OCI-LY1 (cell line): ENCODE data around the gene LARP4.
"Not testable (repeated sequence)": the region's sequence is repeated elsewhere in the genome, so short reads cannot be mapped to it uniquely, and the experiment has no call there.

Experiments
- H2AFZ ChIP-seq: fragments of 200-600 bp; sonication (generic), shearing (Covaris generic); 2 replicates; pipeline ENCODE4 v1.6.0; 2014; ENCODE audit warnings: antibody characterized with exemption, mild to moderate bottlenecking, low read length
- H3F3A ChIP-seq: fragments of 200-600 bp; sonication (generic), shearing (Covaris generic); 2 replicates; pipeline ENCODE4 v1.6.0; 2014; ENCODE audit warnings: mild to moderate bottlenecking, antibody characterized with exemption, low read length, moderate library complexity; ENCODE audit not compliant: insufficient read depth
- H3K27ac ChIP-seq: fragments of 200-600 bp; sonication (generic); 2 replicates; pipeline ENCODE4 v1.5.1; 2014; ENCODE audit warnings: low read length, mixed run types, mild to moderate bottlenecking, low read depth; ENCODE audit not compliant: poor library complexity, severe bottlenecking
- H3K27me3 ChIP-seq: fragments of 200-600 bp; sonication (generic); 2 replicates; pipeline ENCODE4 v1.6.0; 2014; ENCODE audit warnings: antibody characterized with exemption, mild to moderate bottlenecking, low read length, moderate library complexity; ENCODE audit not compliant: insufficient read depth
- H3K36me3 ChIP-seq: fragments of 200-600 bp; sonication (generic); 2 replicates; pipeline ENCODE4 v1.6.1; 2014; ENCODE audit warnings: mild to moderate bottlenecking, antibody characterized with exemption, low read length, moderate library complexity, mixed read lengths; ENCODE audit not compliant: insufficient read depth
- H3K4me1 ChIP-seq: fragments of 200-600 bp; sonication (generic); 2 replicates; pipeline ENCODE4 v1.5.1; 2014; ENCODE audit warnings: mild to moderate bottlenecking, low read length, moderate library complexity; ENCODE audit not compliant: insufficient read depth, severe bottlenecking
- H3K4me2 ChIP-seq: fragments of 200-600 bp; sonication (generic), shearing (Covaris generic); 2 replicates; pipeline ENCODE4 v1.6.1; 2014; ENCODE audit warnings: low read length
- H3K4me3 ChIP-seq: fragments of 200-600 bp; sonication (generic); 2 replicates; pipeline ENCODE4 v1.5.1; 2014; ENCODE audit warnings: low read length, low read depth, mild to moderate bottlenecking, mixed read lengths; ENCODE audit not compliant: poor library complexity, severe bottlenecking
- H3K79me2 ChIP-seq: fragments of 200-600 bp; shearing (Covaris generic); 2 replicates; pipeline ENCODE4 v1.6.1; 2016; ENCODE audit warnings: mixed run types, low read length, mixed read lengths; ENCODE audit not compliant: insufficient read depth
- H3K9ac ChIP-seq: fragments of 200-600 bp; sonication (generic), shearing (Covaris generic); 2 replicates; pipeline ENCODE4 v1.6.1; 2014; ENCODE audit warnings: mild to moderate bottlenecking, low read length, mixed read lengths
- H3K9me2 ChIP-seq: fragments of 200-600 bp; sonication (generic), shearing (Covaris generic); 2 replicates; pipeline ENCODE4 v1.6.1; 2014; ENCODE audit warnings: low read depth, mild to moderate bottlenecking, low read length, mixed read lengths
- H3K9me3 ChIP-seq: fragments of 200-600 bp; shearing (Covaris generic); 2 replicates; pipeline ENCODE4 v1.6.1; 2014; ENCODE audit warnings: low read length, mixed read lengths
- H4K20me1 ChIP-seq: fragments of 200-600 bp; sonication (generic), shearing (Covaris generic); 2 replicates; pipeline ENCODE4 v1.6.0; 2016; ENCODE audit warnings: mild to moderate bottlenecking, low read length; ENCODE audit not compliant: insufficient read depth
- EZH2 ChIP-seq: fragments of 200-600 bp; sonication (generic), shearing (Covaris generic); IDR thresholded peaks from 2 replicates; pipeline ENCODE4 v1.8.0; 2017; ENCODE audit warnings: borderline replicate concordance, mixed run types, mild to moderate bottlenecking, antibody characterized with exemption, low read length, moderate library complexity, mixed read lengths
- TF ChIP-seq, protein P1 (sequence below): fragments of 200-600 bp; sonication (generic), shearing (Covaris generic); IDR thresholded peaks from 2 replicates; pipeline ENCODE4 v1.5.1; 2017; ENCODE audit warnings: mild to moderate bottlenecking, antibody characterized with exemption, low read length, moderate library complexity, mixed read lengths

Gene LARP4

DNA sequence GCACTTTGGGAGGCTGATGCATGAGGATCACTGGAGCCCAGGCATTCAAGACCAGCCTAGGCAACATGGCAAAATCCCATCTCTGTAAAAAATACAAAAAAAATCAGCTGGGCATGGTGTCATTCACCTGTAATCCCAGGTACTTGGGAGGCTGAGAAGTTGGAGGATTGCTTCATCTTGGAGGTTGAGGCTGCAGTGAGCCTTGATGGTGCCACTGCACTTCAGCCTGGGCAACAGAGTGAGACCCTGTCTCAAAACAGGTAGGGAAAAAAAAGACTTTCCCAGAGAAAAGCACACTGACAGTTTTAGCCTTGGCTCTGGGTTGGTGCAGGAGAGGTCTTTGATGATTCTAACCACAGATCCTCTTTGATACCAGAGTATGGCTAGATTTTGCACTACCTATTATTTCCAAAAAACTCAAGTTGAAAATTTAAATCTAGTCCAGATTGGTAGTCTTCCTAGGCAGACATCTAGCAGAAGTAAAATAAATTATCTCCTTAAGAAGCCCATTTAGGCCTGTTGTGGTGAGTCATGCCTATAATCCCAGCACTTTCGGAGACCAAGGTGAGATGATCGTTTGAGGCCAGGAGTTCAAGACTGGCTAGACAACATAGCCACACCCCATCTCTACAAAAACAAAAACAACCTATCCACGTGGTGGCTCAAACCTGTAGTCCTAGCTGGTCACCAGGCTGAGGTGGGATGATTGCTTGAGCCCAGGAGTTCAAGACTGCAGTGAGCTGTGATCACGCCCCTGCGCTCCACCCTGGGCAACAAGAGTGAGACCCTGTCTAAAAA lies 18.6 kb downstream of the LARP4 start:
- Histone ChIP-seq H4K20me1 (peaks cover 3% of the 10 kb centered on the region), H3K9me2 (no peaks in the 10 kb centered on the region)

DNA sequence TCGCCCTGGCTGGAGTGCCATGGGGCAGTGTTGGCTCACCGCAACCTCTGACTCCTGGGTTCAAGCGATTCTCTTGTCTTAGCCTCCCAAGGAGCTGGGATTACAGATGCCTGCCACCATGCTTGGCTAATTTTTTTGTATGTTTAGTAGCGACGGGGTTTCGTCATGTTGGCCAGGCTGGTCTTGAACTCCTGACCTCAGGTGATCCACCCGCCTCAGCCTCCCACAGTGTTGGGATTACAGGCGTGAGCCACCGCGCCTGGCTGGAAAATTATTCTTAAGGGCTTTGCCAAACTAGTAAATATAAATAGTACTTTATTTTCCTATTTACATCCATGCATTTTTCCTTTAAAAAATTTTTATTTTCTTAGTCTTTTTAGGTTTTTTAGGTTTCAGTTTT lies 22.2 kb downstream of the LARP4 start:
- H3K4me1 ChIP-seq, H3K9me2 ChIP-seq, H3K27ac ChIP-seq, H3K4me2 ChIP-seq, H3K4me3 ChIP-seq, H2AFZ ChIP-seq, H4K20me1 ChIP-seq, H3K27me3 ChIP-seq, H3F3A ChIP-seq, H3K9me3 ChIP-seq, H3K9ac ChIP-seq: not testable (repeated sequence)
- H3K36me3 ChIP-seq: peaks cover 41% of the 10 kb centered on the region
- H3K79me2 ChIP-seq: peaks cover 85% of the 10 kb centered on the region

More for the DNA sequence above, 18.6 kb downstream of the LARP4 start:
- Histone ChIP-seq H3K4me3 (no peak overlapping the region), H3K27me3 (no peaks in the 10 kb centered on the region), H3K27ac (no peak overlapping the region), H3K4me2 (no peak overlapping the region), H3K4me1 (no peaks in the 10 kb centered on the region), H2AFZ (no peak overlapping the region), H3K36me3 (peaks cover 52% of the 10 kb centered on the region), H3F3A (no peaks in the 10 kb centered on the region), H3K79me2 (peaks cover 96% of the 10 kb centered on the region), H3K9ac (no peak overlapping the region), H3K9me3 (no peaks in the 10 kb centered on the region)
- no peak for TF ChIP-seq EZH2
- TF ChIP-seq, protein P1, sequence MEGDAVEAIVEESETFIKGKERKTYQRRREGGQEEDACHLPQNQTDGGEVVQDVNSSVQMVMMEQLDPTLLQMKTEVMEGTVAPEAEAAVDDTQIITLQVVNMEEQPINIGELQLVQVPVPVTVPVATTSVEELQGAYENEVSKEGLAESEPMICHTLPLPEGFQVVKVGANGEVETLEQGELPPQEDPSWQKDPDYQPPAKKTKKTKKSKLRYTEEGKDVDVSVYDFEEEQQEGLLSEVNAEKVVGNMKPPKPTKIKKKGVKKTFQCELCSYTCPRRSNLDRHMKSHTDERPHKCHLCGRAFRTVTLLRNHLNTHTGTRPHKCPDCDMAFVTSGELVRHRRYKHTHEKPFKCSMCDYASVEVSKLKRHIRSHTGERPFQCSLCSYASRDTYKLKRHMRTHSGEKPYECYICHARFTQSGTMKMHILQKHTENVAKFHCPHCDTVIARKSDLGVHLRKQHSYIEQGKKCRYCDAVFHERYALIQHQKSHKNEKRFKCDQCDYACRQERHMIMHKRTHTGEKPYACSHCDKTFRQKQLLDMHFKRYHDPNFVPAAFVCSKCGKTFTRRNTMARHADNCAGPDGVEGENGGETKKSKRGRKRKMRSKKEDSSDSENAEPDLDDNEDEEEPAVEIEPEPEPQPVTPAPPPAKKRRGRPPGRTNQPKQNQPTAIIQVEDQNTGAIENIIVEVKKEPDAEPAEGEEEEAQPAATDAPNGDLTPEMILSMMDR: no peak

DNA sequence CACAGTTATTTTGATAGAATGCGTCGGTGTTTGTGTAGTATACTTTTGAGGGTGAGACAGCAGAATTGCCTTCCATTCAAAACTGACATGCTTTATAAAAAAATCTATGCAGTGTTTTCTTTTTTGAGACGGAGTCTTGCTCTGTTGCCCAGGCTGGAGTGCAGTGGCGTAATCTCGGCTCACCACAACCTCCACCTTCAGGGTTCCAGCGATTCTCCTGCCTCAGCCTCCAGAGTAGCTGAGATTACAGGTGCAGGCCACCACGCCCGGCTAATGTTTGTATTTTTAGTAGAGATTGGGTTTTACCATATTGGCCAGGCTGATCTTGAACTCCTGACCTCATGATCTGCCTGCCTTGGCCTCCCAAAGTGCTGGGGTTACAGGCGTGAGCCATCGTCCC lies 22.7 kb downstream of the LARP4 start:
- peaks cover 81% of the 10 kb centered on the region for H3K79me2 ChIP-seq
- not testable (repeated sequence) for H3K4me2 ChIP-seq, H3K27ac ChIP-seq, H3K9me3 ChIP-seq, H3K4me3 ChIP-seq, H3K9me2 ChIP-seq, H3K4me1 ChIP-seq, H3F3A ChIP-seq, H4K20me1 ChIP-seq, H3K9ac ChIP-seq, H2AFZ ChIP-seq, H3K27me3 ChIP-seq
- peaks cover 46% of the 10 kb centered on the region for H3K36me3 ChIP-seq

DNA sequence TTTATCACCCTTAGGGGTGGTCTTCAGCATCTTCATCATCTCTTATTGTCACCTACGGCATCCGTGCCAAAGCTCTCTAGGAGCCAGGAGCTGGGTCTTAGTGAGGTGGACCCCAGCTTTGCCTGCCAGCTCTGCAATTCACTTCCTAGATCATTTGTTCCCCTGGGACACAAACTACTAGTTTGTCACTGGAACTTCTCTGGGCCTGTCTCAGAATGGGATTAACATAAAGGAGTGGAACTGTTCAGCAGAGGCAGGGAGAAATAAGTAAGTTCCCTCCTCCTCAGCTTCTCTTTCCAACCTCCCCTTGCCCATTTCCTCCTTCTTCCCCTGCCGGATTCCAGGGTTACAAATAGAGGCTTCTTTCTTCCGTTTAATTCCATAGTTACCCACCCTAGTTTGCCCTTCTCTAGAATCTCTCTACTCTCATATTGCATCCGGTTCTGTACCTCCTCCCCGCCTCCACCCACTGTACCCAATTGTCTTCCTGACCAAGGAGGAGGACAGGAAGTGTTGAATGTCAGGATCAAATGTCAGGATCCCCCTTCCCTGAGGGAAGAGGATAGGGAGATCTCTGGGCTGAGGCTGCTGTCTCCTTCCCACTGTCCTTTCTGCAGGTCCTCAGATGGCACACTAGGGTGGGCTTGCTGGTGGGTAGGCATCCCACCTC lies 25.0 kb downstream of the LARP4 start:
- TF ChIP-seq EZH2: no peak
- TF ChIP-seq, protein P1: no peak
- H3K4me1 ChIP-seq: no peaks in the 10 kb centered on the region
- no peak overlapping the region for H3K9ac ChIP-seq
- H3K9me2 ChIP-seq: no peaks in the 10 kb centered on the region
- H3K79me2 ChIP-seq: peaks cover 57% of the 10 kb centered on the region
- no peak overlapping the region for H3K4me3 ChIP-seq
- H3F3A ChIP-seq: no peaks in the 10 kb centered on the region
- H3K27ac ChIP-seq: no peak overlapping the region
- H4K20me1 ChIP-seq: no peaks in the 10 kb centered on the region
- H2AFZ ChIP-seq: no peak overlapping the region
- H3K27me3 ChIP-seq: no peaks in the 10 kb centered on the region
- H3K36me3 ChIP-seq: peaks cover 51% of the 10 kb centered on the region
- no peaks in the 10 kb centered on the region for H3K9me3 ChIP-seq
- no peak overlapping the region for H3K4me2 ChIP-seq

DNA sequence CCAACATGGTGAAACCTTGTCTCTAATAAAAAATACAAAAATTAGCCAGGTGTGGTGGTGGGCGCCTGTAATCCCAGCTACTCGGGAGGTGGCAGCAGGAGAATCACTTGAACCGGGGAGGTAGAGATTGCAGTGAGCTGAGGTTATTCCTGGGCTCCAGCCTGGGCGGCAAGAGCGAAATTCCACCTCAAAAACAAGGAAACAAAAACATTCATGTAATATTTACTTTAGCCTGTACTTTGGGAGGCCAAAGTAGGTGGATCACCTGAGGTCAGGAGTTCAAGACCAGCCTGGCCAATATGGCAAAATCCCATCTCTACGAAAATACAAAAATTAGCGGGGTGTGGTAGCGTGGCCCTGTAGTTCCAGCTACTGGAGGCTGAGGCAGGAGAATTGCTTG lies 31.0 kb downstream of the LARP4 start:
- not testable (repeated sequence) for H3K27me3 ChIP-seq, H3K9me2 ChIP-seq, H3K9me3 ChIP-seq, H3K79me2 ChIP-seq, H3K4me3 ChIP-seq, H3F3A ChIP-seq, H4K20me1 ChIP-seq, H3K4me1 ChIP-seq, H3K4me2 ChIP-seq, H3K27ac ChIP-seq, H2AFZ ChIP-seq, H3K9ac ChIP-seq
- peaks cover 96% of the 10 kb centered on the region for H3K36me3 ChIP-seq
